ENCODE measurements around the gene ATP12A.

Gene ATP12A

GRCh38 chr13:24734950-24735349 lies 54.7 kb downstream of the ATP12A start:
- no peak for DNase-seq (ENCODE audit: low spot score)

- DNase-seq (ENCODE audit: low spot score): no peak
These were observed 56.8 kb downstream of the ATP12A start for GRCh38 chr13:24737042-24737441.

GRCh38 chr13:24738366-24738847 lies 58.2 kb downstream of the ATP12A start:
- DNase-seq (ENCODE audit: low spot score): no peak

- no peak for DNase-seq (ENCODE audit: low spot score)
These were observed 60.0 kb downstream of the ATP12A start for GRCh38 chr13:24740014-24740890.

- no peak for DNase-seq (ENCODE audit: low spot score)
These were observed 60.9 kb downstream of the ATP12A start for GRCh38 chr13:24741016-24741662.

GRCh38 chr13:24741791-24742190 lies 61.6 kb downstream of the ATP12A start:
- no peak for DNase-seq (ENCODE audit: low spot score)

GRCh38 chr13:24742294-24742693 lies 62.1 kb downstream of the ATP12A start:
- no peak for DNase-seq (ENCODE audit: low spot score)

- DNase-seq (ENCODE audit: low spot score): no peak
These were observed 62.8 kb downstream of the ATP12A start for GRCh38 chr13:24742977-24743376.

- no peak for DNase-seq (ENCODE audit: low spot score)
These were observed 64.0 kb downstream of the ATP12A start for GRCh38 chr13:24744247-24744646.

- DNase-seq (ENCODE audit: low spot score): no peak
These were observed 65.3 kb downstream of the ATP12A start for GRCh38 chr13:24745516-24745860.

- DNase-seq (ENCODE audit: low spot score): no peak
These were observed 65.8 kb downstream of the ATP12A start for GRCh38 chr13:24745861-24746617.

GRCh38 chr13:24746618-24747247 lies 66.5 kb downstream of the ATP12A start:
- DNase-seq (ENCODE audit: low spot score): no peak

GRCh38 chr13:24747248-24748060 lies 67.2 kb downstream of the ATP12A start:
- DNase-seq (ENCODE audit: low spot score): no peak

- no peak for DNase-seq (ENCODE audit: low spot score)
These were observed 67.8 kb downstream of the ATP12A start for GRCh38 chr13:24748061-24748400.

- DNase-seq (ENCODE audit: low spot score): no peak
These were observed 79.0 kb downstream of the ATP12A start for GRCh38 chr13:24759197-24759596.
